ENCODE measurements around the gene GAD2. TPM values are rescaled to one million over a fixed set of nuclear protein-coding genes. Genes with fewer than 3 reads are reported as not detected.

GAD2 gene
- total RNA-seq, 1 experiment from 2014 or later: not detected

GRCh38 chr10:26269754-26270153 lies 53.2 kb downstream of the GAD2 start:
- intact Hi-C loops (cut with micrococcal nuclease; ENCODE audit: unreplicated experiment): loop anchor here (1.0 to 2.0 kb wide), 5 partner anchors 97 to 543 kb away; no protein-coding TSS in a partner anchor
- no peaks in the 10 kb centered on the region for H3K36me3 ChIP-seq (ENCODE audit: control insufficient read depth, insufficient read depth, low read length)
- CTCF ChIA-PET: interaction anchor here (1.5 to 4.3 kb wide), 2 partner anchors 394 to 544 kb away, joined by 5 to 24 read pairs; no protein-coding TSS in a partner anchor
- no peaks in the 10 kb centered on the region for H3K4me1 ChIP-seq
- no peak overlapping the region for H3K27ac Mint-ChIP-seq (ENCODE audit: unreplicated experiment)
- no TSS peak for BruUV-seq (replicated peaks)
- peaks cover 6% of the 10 kb centered on the region for H3K4me1 Mint-ChIP-seq (ENCODE audit: low read depth, unreplicated experiment)
- peak in 1 of 2 experiments; percentile 65 for DNase-seq
- no peak overlapping the region for H3K4me3 ChIP-seq (ENCODE audit: low read depth, low read length)
- H3K36me3 Mint-ChIP-seq (ENCODE audit: insufficient read depth, unreplicated experiment): no peaks in the 10 kb centered on the region
- H3K9me3 ChIP-seq: no peaks in the 10 kb centered on the region
- H3K4me3 Mint-ChIP-seq (ENCODE audit: unreplicated experiment): no peak overlapping the region
- POLR2A ChIA-PET: no interaction called here
- peak; percentile 51 to 58 for TF ChIP-seq CTCF (IDR thresholded peaks at IDR 0.05; ENCODE audit: insufficient read depth in 1 of 2, low read depth in 1 of 2, low read length in 1 of 2, severe bottlenecking in 1 of 2, unreplicated experiment in 1 of 2)
- H3K9me3 Mint-ChIP-seq (ENCODE audit: unreplicated experiment): no peaks in the 10 kb centered on the region
- peaks cover 8% of the 10 kb centered on the region for H3K27me3 Mint-ChIP-seq (ENCODE audit: insufficient read depth, unreplicated experiment)
- H3K27me3 ChIP-seq (replicated peaks; ENCODE audit: control insufficient read depth, insufficient read depth, low read length): no peaks in the 10 kb centered on the region

GRCh38 chr10:26274391-26274790 lies 57.8 kb downstream of the GAD2 start:
- no peak for DNase-seq
- Mint-ChIP-seq H3K27ac (ENCODE audit: unreplicated experiment) (no peak overlapping the region), H3K4me3 (ENCODE audit: unreplicated experiment) (no peak overlapping the region), H3K9me3 (ENCODE audit: unreplicated experiment) (no peaks in the 10 kb centered on the region), H3K27me3 (ENCODE audit: insufficient read depth, unreplicated experiment) (peaks cover 14% of the 10 kb centered on the region), H3K36me3 (ENCODE audit: insufficient read depth, unreplicated experiment) (no peaks in the 10 kb centered on the region), H3K4me1 (ENCODE audit: low read depth, unreplicated experiment) (peaks cover 6% of the 10 kb centered on the region)
- intact Hi-C loops (cut with micrococcal nuclease; ENCODE audit: unreplicated experiment): no loop called here
- Histone ChIP-seq H3K27me3 (replicated peaks; ENCODE audit: control insufficient read depth, insufficient read depth, low read length) (no peaks in the 10 kb centered on the region), H3K4me3 (ENCODE audit: low read depth, low read length) (no peak overlapping the region), H3K4me1 (no peaks in the 10 kb centered on the region), H3K36me3 (ENCODE audit: control insufficient read depth, insufficient read depth, low read length) (no peaks in the 10 kb centered on the region), H3K9me3 (no peaks in the 10 kb centered on the region)
- TF ChIP-seq CTCF (IDR thresholded peaks at IDR 0.05; ENCODE audit: insufficient read depth in 1 of 2, low read depth in 1 of 2, low read length in 1 of 2, severe bottlenecking in 1 of 2, unreplicated experiment in 1 of 2): no peak
- CTCF ChIA-PET: no interaction called here
- no TSS peak for BruUV-seq (replicated peaks)
- POLR2A ChIA-PET: no interaction called here

GRCh38 chr10:26278295-26278694 lies 61.7 kb downstream of the GAD2 start:
- no peaks in the 10 kb centered on the region for H3K36me3 Mint-ChIP-seq (ENCODE audit: insufficient read depth, unreplicated experiment)

More at GRCh38 chr10:26278295-26278694, 61.7 kb downstream of the GAD2 start:
- Histone ChIP-seq H3K36me3 (ENCODE audit: control insufficient read depth, insufficient read depth, low read length) (no peaks in the 10 kb centered on the region), H3K9me3 (no peaks in the 10 kb centered on the region), H3K27me3 (replicated peaks; ENCODE audit: control insufficient read depth, insufficient read depth, low read length) (no peaks in the 10 kb centered on the region; the same call in none of the 2 replicates), H3K4me1 (no peaks in the 10 kb centered on the region), H3K4me3 (ENCODE audit: low read depth, low read length) (no peak overlapping the region)
- Mint-ChIP-seq H3K27ac (ENCODE audit: unreplicated experiment) (no peak overlapping the region), H3K4me3 (ENCODE audit: unreplicated experiment) (no peak overlapping the region), H3K4me1 (ENCODE audit: low read depth, unreplicated experiment) (no peaks in the 10 kb centered on the region), H3K9me3 (ENCODE audit: unreplicated experiment) (no peaks in the 10 kb centered on the region), H3K27me3 (ENCODE audit: insufficient read depth, unreplicated experiment) (peaks cover 17% of the 10 kb centered on the region)
- BruUV-seq (replicated peaks): no TSS peak
- DNase-seq: no peak
- TF ChIP-seq CTCF (IDR thresholded peaks at IDR 0.05; ENCODE audit: insufficient read depth in 1 of 2, low read depth in 1 of 2, low read length in 1 of 2, severe bottlenecking in 1 of 2, unreplicated experiment in 1 of 2): no peak
- intact Hi-C loops (cut with micrococcal nuclease; ENCODE audit: unreplicated experiment): no loop called here
- ChIA-PET POLR2A (no interaction called here), CTCF (interaction anchor here (0.6 kb wide), 1 partner anchor 482 kb away, joined by 3 read pairs; no protein-coding TSS in a partner anchor)
